ENCODE measurements around the gene BRMS1.
"Not testable (repeated sequence)": the region's sequence is repeated elsewhere in the genome, so short reads cannot be mapped to it uniquely, and the experiment has no call there.

BRMS1 gene

DNA sequence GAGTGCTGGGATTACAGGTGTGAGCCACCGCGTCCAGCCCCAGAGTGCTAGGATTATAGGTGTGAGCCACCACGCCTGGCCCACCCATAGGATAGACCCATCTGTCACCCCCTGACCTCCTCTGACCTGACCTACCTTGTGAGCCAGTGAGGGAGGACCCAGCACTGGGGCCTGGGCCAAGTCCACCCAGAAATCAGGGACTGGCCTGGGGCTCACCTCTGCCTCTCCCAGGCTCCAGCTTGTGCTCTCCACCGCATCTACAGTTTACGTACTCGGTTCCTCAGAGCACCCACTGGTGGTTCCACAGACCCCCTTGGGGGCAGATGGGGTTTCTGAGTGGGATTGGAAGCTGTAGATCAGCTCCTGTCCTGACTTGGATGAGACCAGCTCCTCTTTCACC lies 20.3 kb upstream of the BRMS1 start:
- DNase-seq (ENCODE audit: low read depth, low spot score), result no peak
- no peak overlapping the region for H3K4me3 ChIP-seq (ENCODE audit: low read length)

DNA sequence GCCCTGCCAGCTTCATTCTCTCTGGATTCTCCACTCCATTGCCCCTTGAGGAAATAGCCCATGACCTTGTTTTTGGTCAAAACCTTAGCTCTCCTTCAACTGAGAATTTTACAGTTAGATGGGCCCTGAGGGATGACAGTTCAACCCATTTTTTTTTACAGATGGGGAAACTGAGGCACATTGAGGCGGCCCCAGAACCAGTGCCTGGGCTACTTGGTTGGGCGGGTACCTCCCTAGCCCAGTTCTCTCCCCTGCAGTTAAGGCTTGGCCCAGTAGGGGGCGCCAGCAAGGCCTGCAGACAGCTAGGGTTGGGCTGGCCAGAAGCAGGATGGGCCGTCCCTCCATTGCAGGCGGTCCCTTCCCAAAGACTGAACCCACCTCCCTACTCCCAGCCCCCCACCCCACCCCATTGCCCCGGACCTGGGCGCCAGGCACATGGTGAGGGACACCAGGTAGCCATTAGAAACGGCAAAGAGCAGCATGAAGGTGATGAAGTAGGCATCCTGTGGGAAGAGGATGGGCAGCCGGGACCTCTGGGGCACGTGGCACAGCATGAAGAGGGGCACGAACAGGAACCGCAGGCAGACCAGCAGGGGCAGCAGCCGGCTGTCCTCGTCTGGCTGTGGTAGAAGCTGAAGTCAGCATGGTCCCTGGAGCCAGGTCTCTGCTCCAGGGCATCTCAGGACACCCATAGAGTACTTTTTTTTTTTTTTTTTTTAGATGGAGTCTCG lies 19.1 kb upstream of the BRMS1 start:
- peak; percentile 39 for DNase-seq (ENCODE audit: low read depth, low spot score)
- no peak overlapping the region for H3K4me3 ChIP-seq (ENCODE audit: low read length)

DNA sequence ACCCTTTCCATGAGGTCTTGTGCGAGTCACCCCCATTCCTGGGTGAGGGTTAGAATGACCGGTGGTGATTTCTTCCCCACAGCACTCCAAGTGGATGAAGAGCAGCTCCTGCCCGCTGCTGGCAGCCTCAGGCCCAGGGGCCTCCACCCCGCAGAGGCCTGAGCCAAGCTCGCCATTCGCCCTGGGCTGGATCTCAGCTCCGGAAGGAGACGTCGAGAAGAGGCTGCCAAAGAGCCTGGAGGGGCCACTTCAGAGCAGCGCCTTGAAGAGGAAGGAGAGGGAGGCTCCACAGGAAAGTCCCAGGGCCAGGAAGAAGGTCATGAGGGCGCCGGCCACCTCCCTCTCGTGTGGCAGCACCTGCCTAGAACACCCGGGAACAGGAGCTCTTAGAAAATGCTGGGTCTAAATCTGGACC lies 18.3 kb upstream of the BRMS1 start:
- no peak for DNase-seq (ENCODE audit: low read depth, low spot score)
- no peak overlapping the region for H3K4me3 ChIP-seq (ENCODE audit: low read length)

DNA sequence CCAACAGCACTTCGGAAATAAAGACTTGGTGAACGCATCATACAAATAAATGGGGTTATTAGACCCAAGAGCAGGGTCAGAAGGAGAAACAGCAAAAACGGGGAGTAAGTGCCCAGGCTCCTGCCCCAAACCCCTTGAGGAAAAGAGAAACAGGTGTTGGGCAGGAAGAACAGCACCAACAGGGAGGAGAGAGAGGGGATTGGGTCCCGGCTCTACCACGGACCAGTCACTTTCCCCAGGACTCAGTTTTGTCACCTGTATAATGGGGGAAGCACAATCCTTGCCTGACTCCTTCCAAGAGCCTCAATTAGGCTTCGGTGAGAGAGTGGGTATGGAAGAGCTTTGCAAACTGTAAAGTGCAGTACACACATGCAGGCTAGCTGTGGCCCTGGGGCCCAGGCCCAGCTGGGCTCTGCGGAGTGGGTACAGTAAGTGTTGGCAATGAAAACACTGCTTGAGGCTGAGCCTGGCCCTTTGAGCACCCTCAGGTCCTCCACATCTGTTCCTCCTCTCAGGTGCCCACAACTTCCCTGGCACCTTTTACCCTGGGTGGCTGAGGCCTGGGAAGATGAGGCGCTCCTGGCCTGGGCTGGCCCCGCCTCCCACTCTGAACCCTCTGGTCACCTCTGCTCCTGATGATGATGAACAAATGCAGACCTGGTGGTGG lies 17.7 kb upstream of the BRMS1 start:
- no peak for DNase-seq (ENCODE audit: low read depth, low spot score)
- H3K4me3 ChIP-seq (ENCODE audit: low read length), result no peak overlapping the region

DNA sequence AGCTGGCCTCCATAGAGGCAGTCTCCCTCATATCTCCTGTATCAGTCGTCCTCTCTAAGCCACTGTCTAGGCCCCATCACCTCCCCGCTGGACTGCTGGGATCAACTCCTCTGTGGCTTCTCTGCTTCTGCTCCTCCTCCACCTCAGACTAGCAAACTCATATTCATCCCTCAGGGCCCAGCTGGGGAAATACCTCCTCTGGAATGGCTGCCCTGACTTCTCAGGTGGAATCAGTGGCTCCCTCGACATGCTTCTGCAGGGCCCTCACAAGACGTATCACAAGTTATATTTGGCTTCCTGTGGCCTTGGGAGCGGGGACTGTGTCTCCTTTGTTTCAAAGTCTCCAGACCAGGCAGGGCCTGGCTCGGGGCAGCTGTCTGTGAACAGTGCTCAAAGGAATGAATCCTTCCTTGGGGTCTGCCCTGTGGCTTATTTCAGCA lies 16.6 kb upstream of the BRMS1 start:
- DNase-seq (ENCODE audit: low read depth, low spot score), result no peak
- no peak overlapping the region for H3K4me3 ChIP-seq (ENCODE audit: low read length)

DNA sequence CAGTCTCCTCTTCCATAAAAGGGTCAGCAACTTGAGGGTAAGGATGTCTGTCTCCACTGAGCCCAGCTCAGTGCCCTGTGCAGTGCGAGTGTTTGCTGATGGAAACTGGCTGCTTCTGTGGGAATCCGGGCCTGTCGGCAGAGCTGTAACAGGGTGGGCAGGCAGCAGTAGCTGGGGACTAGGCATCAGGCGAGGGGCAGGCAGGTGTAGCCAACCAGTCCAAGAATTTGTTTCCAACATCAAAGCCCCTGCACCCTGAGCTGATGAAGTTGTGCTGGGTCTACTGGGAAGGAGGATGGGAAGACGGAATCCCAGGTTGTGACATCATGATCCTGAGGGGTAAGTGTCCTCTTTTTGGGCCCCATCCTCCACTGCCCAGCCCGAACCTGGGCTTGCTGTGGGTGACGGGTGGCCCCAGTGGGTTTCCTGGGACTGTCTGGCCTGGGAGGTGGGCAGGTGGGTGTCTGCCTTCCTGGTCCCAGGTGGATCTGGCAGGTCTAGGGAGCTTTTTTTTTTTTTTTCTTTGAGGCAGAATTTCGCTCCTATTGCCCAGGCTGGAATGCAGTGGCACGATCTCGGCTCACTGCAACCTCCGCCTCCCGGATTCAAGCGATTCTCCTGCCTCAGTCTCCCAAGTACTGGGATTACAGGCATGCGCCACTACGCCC lies 15.6 kb upstream of the BRMS1 start:
- no peak for DNase-seq (ENCODE audit: low read depth, low spot score)
- H3K4me3 ChIP-seq (ENCODE audit: low read length), result no peak overlapping the region

DNA sequence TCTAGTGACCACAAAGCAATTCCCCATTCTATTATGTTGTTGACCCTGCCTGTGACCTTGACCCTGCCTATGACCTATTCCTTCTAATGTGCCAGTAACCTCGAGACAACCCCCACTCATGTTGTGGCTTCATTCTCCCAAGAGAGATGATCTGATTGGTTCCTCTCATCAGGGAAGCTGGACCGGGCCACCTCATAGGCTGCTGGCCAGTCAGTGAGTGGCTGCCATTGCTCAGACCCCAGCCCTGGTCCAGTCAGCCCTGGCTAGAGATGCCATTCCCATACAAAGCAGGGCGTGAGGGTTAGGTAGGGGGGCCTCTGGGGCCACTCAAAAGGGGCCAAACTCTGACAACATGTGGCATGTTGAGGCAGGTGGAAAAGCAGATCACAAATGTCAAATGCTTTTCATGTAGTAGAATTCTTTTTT lies 14.8 kb upstream of the BRMS1 start:
- no peak for DNase-seq (ENCODE audit: low read depth, low spot score)
- no peak overlapping the region for H3K4me3 ChIP-seq (ENCODE audit: low read length)

DNA sequence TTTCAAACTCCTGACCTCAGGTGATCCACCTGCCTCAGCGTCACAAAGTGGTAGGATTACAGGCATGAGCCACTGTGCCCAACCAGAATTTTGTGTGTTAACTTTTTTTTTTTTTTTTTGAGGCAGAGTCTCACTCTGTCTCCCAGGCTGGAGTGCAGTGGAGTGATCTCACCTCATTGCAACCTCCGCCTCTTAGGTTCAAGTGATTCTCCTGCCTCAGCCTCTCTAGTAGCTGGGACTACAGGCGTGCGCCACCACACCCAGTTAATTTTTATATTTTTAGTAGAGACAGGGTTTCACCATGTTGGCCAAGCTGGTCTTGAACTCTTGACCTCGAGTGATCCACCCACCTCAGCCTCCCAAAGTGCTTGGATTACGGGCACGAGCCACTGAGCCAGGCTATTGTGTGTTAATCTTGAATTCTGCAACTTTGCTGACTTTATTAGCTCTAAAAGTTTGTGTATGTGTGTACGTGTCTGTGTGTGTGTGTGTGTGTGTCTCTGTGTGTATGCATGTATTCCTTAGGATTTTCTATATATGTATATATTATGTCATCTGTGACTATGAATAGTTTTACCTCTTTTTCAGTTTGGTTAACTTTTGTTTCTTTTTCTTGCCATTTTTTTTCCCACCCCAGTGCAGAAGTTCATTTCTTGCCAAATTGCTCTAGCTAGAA lies 5.8 kb upstream of the BRMS1 start:
- H3K4me3 ChIP-seq (ENCODE audit: low read length); DNase-seq (ENCODE audit: low read depth, low spot score): not testable (repeated sequence)

DNA sequence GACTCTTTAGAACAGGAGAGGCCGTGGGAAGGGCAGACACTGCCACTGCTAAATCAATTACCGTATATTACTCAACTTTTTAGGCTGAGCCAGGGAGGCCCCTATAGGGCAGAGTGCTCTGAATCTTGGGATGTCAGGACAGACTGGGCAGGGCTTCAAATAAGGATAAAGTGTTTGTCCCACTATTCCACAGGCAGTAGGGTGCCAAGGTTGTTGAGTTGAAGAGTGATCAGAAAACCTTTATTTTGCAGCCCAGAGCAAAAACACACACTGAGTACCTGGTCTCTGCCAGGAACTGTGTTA lies 4.1 kb upstream of the BRMS1 start:
- H3K4me3 ChIP-seq (ENCODE audit: low read length), result no peak overlapping the region
- no peak for DNase-seq (ENCODE audit: low read depth, low spot score)

DNA sequence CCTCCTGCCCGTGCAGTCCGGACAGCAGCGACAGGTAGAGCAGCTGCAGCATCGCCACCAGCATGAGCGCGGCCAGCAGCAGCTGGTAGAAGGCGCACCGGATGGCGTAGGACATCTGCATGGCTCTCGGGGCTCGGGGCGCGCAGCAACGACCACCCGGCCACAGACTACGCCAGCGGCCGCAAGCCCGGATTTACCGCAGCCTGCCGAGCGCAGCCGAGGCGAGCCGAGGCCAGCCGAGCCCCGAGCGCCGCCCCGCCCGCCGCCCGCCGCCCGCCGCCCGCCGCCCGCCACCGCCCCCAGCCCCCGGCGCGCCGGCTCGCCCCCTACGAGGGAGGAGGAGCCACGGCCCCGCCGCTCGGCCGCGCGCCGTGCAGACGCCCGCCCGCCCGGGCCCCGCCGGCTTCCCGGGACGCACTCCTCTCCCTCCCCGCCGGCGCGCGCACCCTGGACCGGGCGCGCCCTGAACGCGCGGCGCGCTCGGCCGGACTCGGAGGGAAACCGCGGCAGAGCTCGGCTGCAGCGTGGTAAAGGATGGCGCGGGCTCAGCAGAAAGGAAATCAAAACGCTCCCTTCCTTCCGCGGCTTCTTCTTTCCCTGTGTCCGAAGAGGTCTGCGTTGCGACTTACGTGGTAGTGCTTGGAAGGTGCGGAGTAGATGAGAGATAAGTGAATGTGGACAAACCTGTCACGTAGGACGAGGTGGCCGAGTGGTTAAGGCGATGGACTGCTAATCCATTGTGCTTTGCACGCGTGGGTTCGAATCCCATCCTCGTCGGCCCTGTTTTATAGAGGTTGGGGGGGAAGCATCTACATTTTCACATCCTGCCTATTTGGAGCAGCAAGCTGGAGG lies 2.7 kb upstream of the BRMS1 start, which contains the start of gene B4GAT1:
TSS of gene B4GAT1 (minus strand) at position 205 of the 852 bp plus-strand sequence. CDS start at position 121, 84 bp downstream.
- DNase-seq (ENCODE audit: low read depth, low spot score), result peak; percentile 88
- H3K4me3 ChIP-seq (ENCODE audit: low read length), result peak within 1 kb of the TSS; percentile 79

DNA sequence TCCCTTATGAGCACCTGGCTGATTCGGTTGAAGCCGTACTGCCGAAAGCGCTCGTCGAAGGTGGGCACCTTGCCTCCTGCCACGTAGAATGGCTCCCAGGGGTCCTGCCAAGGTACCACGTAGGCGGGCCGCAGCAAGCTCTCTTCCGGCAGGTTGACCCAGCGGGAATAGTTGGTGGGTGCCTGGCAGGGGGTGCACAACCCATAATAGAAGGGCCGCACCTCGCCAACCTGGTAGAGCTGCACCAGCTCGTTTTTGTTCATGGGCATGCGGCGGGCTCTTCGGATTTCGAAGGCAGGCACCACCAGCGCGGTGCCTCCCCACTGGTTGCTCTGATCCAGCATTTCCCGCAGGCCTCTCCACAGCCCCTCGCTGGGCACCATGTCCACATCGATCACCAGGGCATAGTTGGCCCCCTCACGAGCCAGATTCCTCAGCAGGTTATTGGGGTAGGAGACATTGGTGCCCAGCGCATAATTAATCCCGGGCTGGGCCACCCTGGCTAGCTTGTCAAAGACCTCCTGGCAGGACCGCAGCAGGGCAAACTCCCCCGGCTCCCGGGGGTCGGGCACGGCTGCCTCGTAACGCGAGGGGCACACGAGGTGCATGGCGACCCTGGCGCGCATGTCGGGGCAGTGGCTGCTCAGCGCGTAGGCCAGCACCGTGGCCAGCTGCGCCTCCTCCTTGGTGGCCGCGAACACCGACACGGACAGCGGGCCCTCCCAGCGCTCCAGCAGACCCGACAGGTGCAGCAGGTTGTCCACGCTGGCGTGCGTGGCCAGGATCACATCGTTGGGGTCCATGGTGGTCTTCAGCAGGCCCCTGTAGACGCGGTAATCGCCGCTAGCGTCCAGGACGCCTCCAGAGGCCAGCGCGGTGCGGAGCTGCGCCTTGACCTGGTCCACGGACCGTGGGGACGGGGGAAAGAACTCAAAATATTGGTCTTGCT lies 1.8 kb upstream of the BRMS1 start:
- peak overlapping the region; percentile 79 for H3K4me3 ChIP-seq (ENCODE audit: low read length)
- no peak for DNase-seq (ENCODE audit: low read depth, low spot score)

DNA sequence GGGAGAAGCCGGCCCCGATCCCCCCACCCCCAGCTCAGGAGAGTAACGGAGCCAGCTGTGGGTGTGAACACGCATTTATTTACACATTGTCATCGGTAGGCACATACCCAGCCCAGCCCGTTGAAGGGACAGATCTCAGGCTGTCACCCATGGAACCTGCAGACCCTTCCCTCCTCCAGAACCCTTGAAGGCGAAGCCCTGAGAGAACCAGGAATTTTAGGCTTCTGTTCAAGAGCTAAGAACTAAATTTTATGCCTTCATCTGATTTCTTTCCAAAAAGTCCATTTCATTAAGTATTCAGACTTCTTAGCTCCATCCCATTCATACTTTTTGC lies 379 bp upstream of the BRMS1 start:
- no peak for DNase-seq (ENCODE audit: low read depth, low spot score)
- peak overlapping the region; percentile 79 for H3K4me3 ChIP-seq (ENCODE audit: low read length)

DNA sequence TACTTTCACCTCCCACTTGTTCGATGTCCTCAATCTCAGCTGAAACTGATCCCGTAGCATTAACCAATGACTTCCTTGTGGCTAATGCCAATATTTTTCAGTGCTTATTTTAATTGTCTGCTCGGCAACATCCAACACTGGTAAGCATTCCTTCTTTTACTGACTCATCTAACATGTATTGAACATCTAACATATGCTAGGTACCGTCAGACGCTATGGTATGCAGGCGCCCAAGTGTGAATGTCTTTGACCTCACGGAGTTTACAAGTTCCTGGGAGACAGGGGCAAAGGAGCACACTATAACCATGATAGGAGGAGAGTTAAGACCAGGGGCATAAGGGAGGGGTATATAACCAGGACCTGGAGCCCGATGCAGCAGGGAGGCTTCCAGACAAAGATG lies 1.7 kb downstream of the BRMS1 start:
- no peak for DNase-seq (ENCODE audit: low read depth, low spot score)
- H3K4me3 ChIP-seq (ENCODE audit: low read length), result no peak overlapping the region

DNA sequence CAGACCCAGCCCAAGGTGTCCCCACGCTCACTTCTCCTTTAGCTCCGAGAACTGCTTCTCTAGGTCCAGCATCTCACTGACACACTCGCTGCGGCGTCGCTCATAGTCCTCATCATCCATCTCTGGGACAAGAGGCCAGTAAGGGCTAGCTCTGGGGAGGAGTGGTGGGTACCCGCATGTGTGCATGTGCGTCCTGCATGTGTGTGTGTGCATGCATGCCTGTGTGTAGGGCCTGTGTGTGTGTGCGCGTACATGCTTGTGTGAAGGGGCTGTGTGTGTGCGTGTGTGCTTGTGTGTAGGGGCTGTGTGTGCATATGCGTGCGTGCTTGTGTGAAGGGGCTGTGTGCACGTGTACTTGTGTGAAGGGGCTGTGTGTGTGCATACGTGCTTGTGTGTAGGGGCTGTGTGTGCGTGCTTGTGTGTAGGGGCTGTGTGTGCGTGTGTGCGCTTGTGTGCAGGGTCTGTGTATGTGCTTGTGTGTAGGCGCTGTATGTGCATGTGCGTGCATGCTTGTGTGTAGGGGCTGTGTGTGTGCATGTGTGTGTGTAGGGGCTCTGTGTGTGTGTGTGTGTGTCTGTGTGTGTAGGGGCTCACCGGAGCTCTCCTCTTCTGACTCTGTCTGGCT lies 3.3 kb downstream of the BRMS1 start:
- H3K4me3 ChIP-seq (ENCODE audit: low read length), result no peak overlapping the region

DNA sequence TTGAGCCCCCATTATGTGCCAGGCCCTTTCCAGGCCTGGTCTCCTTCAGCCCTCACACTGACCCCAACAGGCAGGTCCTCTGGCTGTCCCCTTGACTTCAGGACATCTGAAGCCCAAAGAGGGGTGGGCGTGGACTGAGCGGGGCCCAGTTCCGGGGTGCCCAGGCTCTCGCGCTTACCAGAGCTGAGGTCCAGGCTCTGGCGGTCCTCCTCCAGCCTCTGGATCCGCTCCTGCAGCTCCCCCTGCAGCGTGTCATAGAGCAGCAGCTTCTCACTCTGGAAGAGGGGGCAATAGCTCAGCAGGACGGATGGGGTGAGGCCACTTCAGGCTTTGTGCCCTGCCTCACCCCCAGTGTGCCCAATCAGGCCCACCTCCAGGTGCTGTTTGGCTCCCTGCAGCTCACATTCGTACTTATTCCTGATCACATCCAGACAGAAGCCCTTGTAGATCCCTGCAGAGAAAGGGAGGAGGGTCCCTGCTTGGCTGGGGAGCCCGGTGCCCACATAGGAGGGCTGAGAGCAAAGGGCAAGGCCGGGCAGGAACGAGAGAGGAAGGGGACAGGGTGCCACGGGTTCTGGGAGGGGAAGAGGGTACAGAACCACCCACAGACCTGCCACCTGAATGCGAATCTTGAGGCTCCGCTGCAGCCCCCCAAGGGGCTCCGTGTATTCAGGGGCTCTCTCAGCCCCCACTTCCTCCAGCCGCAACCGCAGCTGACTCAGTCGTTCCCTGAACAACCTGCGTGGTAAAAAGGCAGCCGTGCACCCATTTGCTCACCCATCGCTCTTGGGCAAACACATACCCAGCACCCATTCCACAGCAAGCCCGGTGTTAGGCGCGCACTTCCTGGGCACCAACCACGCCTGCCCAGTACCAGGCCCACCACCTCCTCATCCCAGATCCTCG lies 4.1 kb downstream of the BRMS1 start:
- no peak for DNase-seq (ENCODE audit: low read depth, low spot score)
- no peak overlapping the region for H3K4me3 ChIP-seq (ENCODE audit: low read length)

More for the DNA sequence above, 3.3 kb downstream of the BRMS1 start:
- no peak for DNase-seq (ENCODE audit: low read depth, low spot score)

DNA sequence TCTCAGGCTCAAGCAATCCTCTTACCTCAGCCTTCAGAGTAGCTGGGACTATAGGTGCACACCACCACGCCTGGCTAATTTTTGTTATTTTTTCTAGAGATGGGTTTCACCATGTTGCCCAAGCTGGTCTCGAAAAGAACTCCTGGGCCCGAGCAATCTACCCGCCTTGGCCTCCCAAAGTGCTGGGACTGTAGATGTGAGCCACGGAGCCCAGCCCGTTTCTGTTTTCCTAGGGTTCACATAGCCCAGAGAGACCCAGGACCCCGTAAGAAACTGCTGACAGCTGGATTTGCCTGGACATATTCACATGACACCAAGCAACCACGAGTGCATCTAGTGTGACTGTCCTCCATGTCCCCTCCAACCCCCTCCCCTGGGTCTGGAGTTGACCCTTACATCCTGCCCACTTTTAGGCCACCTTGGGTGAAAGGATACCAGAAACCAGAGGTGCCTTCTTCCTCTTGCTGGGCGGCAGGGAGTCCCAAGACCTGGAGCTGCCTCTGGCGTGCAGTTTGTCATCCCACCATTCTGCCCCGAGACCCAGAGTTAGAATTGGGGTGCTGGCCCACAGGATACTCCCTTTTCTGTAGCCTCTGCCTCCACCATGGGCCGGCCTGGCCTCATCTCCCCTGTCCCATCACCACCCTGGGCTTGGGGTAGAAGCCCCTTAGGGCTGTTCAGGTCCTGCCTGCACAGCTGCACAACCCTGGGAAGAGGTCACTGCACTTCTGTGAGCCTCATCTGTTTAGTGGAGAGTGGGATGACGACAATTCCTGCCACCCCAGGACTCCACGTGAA lies 5.0 kb downstream of the BRMS1 start:
- no peak overlapping the region for H3K4me3 ChIP-seq (ENCODE audit: low read length)
- no peak for DNase-seq (ENCODE audit: low read depth, low spot score)
